ENCODE measurements around the gene STK32C.

Gene STK32C

GRCh38 chr10:132247943-132248342, 59.8 kb downstream of the STK32C start:
- no peak for DNase-seq (ENCODE audit: low read depth)

GRCh38 chr10:132246296-132246695, 61.5 kb downstream of the STK32C start:
- no peak for DNase-seq (ENCODE audit: low read depth)

GRCh38 chr10:132245056-132245455, 62.7 kb downstream of the STK32C start:
- DNase-seq (ENCODE audit: low read depth) = no peak

- DNase-seq (ENCODE audit: low read depth) = no peak
Measured at GRCh38 chr10:132243626-132244025, 64.1 kb downstream of the STK32C start.

- DNase-seq (ENCODE audit: low read depth) = no peak
Measured at GRCh38 chr10:132243141-132243540, 64.6 kb downstream of the STK32C start.

GRCh38 chr10:132242103-132242840, 65.5 kb downstream of the STK32C start:
- no peak for DNase-seq (ENCODE audit: low read depth)

GRCh38 chr10:132241496-132241895, 66.3 kb downstream of the STK32C start:
- no peak for DNase-seq (ENCODE audit: low read depth)

GRCh38 chr10:132241086-132241485, 66.7 kb downstream of the STK32C start:
- DNase-seq (ENCODE audit: low read depth) = no peak

- no peak for DNase-seq (ENCODE audit: low read depth)
Measured at GRCh38 chr10:132240581-132240980, 67.2 kb downstream of the STK32C start.

- DNase-seq (ENCODE audit: low read depth) = no peak
Measured at GRCh38 chr10:132240156-132240555, 67.6 kb downstream of the STK32C start.

GRCh38 chr10:132239126-132240031, 68.4 kb downstream of the STK32C start:
- DNase-seq (ENCODE audit: low read depth) = no peak

GRCh38 chr10:132238371-132239125, 69.2 kb downstream of the STK32C start:
- no peak for DNase-seq (ENCODE audit: low read depth)

- DNase-seq (ENCODE audit: low read depth) = no peak
Measured at GRCh38 chr10:132237871-132238270, 69.9 kb downstream of the STK32C start.

- no peak for DNase-seq (ENCODE audit: low read depth)
Measured at GRCh38 chr10:132237396-132237795, 70.4 kb downstream of the STK32C start.

GRCh38 chr10:132236881-132237280, 70.9 kb downstream of the STK32C start:
- no peak for DNase-seq (ENCODE audit: low read depth)

GRCh38 chr10:132236161-132236560, 71.6 kb downstream of the STK32C start:
- DNase-seq (ENCODE audit: low read depth) = no peak

- no peak for DNase-seq (ENCODE audit: low read depth)
Measured at GRCh38 chr10:132234860-132235259, 72.9 kb downstream of the STK32C start.

GRCh38 chr10:132233501-132234085, 74.2 kb downstream of the STK32C start:
- no peak for DNase-seq (ENCODE audit: low read depth)

- DNase-seq (ENCODE audit: low read depth) = no peak
Measured at GRCh38 chr10:132232981-132233380, 74.8 kb downstream of the STK32C start.

GRCh38 chr10:132232023-132232951, 75.5 kb downstream of the STK32C start:
- DNase-seq (ENCODE audit: low read depth) = no peak

- no peak for DNase-seq (ENCODE audit: low read depth)
Measured at GRCh38 chr10:132231656-132232022, 76.1 kb downstream of the STK32C start.

All from T follicular helper cell (primary cell).